HG02970 (cell line): ENCODE measurements around the gene NPTX1.

Source experiments
- ATAC-seq: cut with Tn5 transposase; IDR thresholded peaks from one replicate; pipeline ENCODE4 v1.9.1; 2021; ENCODE audit warnings: mild to moderate bottlenecking, moderate library complexity, moderate number of reproducible peaks; ENCODE audit not compliant: unreplicated experiment, low FRiP score

NPTX1 gene

DNA sequence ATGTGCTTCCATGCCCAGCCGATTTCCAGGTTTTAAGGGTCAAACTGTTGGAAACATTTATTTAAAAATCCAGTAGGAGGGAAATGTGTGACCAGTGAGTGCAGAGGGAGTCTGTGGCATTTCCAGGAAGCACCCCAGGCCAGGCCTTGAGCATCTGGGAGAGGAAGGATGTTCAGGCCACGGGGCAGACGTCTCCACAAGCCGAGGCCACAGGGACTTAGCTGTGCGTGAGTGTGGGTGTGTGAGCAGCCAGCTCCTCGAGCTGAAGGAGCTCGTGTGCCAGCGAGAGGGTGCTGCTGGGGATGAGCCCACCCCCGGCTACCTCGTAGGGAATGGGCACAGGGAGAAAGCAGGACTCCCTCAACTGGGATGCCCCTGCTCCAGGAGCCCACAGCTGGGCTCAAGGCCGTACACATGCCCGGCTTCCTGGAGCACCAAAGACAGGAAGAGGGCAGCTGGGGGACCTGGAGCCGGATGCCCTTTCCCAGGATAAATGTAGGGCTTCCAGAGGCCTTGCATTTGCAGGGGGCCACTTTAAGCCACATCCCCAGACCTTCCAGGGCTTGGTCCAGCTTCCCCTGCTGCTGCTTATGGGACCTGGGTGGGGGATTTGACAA lies 12.5 kb downstream of the NPTX1 start:
- ATAC-seq, result no peak

DNA sequence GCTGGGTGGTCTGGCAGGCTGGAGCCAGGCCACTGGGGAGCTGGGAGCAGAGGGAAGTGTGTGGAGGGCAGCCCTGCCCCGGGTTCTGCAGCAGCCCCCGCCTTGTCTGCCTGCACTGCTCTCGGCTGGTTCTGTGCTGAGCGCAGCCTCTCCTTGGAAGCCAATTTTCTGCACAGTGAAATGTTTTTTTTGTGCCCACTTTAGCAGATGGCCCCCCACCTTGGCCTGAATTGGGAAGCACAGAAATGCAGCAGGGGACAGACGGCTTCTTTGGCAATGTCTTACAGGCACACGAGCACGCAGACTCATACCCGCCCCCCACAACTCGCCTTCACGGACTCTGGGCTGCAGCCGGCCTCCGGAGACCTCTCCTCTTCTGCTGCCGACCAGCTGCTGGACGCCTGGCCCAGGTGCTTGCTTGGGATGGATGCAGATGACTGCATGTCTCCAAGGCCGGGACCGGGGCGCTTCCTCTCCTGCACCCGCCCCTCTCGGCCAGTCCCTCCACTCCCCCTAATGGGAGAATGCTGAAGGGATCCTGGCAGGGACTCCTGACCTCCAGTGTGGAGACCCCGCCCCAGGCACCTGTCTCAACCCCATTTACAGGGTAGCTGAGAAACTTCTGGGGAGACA lies 14.8 kb downstream of the NPTX1 start:
- ATAC-seq, result no peak

DNA sequence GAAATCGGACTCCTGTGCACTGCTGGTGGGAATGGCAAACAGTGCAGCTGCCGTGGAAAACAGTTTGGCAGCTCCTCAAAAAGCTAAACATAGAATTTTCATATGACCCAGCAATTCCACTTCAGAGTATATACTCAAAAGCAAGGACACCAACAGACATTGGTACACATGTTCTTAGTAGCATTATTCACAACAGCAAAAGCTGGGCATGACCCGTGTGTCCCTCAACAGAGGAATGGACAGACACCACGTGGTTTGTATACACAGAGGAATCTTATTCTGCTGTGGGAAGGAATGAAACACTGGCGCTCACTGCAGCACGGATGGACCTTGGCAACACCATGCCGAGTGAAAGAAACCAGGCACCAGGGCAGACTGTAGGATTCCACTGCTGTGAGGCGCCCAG lies 16.0 kb downstream of the NPTX1 start:
- no peak for ATAC-seq

DNA sequence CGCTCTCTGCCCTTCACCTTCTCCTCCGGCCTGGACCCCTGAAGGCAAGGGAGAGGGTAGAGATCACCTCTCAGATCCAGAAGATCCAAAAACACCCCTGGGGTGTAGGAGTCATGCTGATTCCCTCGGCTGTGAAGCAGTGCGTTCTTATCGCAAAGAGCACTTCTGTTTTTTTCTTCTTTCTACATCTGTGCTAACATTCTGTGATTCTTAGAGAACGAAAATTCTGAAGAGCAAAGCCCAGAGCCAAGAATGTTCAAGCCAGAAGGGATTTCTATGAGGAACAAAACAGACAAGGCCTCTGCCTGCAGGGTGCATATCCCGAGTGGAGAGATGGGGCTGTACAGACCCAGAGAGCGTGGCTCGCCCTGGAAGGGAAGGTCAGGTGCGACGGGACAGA lies 17.2 kb downstream of the NPTX1 start:
- no peak for ATAC-seq

DNA sequence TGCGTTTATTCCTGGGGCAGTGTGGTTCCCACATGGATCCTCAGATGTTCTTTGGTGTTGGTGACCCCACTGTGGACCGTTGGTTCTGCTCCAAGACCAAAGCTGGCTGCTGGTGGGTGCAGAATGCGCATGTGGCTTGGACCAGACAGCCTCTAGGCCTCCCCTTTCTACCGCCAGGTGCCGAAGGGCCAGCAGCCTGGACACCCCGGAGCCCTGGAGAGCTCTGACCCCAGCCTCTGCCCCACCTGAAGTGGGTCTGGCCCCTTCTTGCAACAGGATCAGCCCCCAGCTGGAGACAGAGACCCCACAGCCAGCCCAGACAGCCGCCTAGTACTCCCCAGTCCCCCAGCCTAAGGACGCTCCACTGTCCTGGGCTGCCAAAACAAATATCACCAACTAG lies 18.4 kb downstream of the NPTX1 start:
- ATAC-seq, result no peak

DNA sequence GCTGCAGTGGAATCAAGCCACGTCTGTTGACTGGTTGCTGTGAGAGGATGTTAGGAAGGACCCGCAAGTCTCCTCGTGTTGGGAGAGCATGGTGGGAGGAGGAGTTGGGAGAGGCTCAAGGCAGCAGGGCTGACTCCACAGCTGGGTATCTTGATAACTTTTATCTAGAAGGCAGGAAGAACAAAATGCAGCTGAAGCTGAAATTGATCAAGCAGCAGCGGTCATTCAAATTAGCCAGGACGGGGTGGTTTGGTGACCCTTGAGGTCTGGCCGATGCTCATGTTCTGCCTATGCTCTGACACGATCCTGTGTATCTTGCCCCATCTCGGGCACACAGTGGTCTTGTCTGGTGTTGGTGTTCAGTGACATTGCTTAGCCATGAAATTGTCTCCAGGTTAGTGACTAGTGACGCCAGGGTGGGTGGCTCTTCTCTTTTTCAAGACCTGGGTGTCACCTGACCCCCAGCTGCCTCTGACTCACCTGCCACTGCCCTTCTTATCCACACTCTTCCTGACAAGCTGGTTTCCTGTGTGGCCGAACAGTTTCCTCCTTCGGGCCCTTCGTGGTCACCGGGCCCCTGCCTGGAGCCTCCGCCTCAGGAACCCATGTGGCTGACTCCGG lies 19.1 kb downstream of the NPTX1 start:
- ATAC-seq, result no peak

DNA sequence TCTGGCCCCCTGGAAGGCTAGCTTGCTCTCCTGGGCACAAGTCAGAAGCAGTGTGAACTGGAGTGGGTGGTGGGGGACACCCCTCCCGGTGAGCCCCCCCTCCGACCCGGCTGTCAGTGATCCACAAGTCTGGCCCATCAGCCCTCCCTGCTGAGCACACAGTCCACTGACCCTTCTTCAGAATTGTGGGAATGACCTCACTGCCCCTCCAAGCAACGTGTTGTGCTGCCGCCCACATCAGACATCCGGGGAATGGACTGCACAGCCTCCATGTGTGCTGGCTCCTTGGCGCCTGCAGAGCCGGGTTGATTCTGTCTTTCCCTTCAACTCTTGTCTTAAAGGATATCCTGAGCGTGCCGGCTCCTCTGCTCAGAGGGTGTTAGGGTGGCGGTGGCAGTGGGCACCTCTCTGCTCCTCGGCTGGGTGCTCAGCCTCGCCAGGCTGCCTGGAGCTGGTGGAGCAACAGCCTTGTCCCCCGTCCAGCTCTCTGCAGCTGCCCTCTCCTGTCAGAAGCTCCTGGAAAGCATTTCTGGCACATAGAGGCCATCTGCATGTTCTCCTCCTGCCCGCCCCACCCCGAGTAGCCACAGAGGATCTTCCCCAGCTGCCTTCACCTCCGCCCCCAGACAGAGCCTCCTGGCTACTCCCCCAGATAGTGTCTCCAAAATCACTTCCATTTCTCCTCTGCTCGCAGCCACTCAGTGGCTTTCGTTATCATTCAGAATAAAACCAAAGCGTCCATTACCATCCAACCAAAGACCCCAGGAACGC lies 19.8 kb downstream of the NPTX1 start:
- ATAC-seq, result no peak

DNA sequence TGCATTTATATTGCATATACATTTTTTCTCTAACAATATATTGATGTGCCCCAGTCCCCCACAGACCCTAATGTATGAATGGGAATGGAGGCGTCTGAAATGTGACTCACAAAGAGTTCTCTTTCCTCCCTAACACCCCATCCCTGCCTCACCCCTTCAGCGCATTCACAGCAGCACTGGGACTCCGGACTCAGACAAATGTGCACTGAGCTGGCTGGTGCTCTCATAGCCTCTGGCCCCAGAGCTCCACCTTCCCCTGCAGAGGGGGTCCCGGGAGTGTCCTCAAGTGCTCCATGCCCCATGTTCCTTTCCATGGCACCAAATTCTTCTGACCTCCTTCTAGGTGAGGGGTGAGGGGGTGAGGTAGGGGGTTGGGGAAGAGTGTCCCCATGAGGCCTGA lies 20.6 kb downstream of the NPTX1 start:
- ATAC-seq, result no peak

DNA sequence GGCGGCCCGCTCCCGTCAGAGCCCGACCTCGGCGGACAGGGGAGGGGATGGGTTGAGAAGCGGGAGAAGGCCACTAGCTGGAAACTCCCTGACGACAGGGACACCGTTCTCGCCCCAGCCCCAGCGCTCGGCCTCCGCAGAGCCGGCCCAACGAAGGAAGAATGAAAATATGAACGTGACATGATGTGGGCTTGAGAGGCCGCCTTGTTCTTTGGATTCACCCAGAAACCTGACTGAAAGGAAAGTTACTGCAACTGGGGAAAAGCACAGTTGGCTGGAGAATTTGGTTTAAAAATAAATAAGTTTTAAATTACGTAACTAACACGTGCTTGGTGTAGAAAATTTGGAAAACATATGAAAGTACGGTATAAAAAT lies 21.1 kb downstream of the NPTX1 start:
- peak; percentile 20 for ATAC-seq

DNA sequence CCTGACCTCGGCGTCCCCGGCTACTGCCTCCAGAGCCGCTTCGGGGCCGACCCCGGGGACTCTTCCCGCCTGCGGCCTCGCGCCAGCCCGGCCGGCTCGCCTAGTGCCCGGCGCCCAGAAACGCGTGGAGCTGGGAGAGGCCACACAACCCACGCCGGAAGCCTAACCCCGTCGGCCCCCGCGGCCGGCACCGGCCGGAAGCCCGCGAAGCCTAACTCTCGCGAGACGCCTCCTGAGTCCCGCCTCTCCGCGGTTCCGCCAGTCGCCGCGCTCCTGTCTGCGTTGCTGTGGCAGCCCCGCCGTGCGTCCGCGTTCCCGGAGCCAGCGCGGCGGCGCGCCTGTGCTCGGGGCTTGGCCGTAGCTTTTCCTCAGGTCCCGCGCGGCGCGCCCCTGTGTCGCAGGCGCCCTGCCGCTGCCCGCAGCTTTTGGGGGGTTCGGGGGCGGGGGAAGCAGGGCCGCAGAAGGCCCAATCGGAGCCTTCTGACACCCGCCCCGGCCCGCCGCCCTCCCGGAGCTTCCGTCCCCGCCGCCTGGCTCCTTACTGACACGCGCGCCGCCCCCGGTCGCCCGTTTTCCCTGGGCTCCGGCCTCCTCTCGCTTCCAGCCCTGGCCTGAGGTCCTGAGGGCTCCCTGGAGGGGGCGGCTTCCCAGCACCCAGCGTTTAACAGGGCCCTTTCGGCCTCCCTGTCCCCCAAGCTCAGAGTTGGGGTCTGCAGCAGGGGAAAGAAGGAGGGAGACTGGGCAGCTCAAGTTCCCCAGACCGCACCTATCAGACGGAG lies 21.7 kb downstream of the NPTX1 start:
- ATAC-seq, result peak; percentile 78

DNA sequence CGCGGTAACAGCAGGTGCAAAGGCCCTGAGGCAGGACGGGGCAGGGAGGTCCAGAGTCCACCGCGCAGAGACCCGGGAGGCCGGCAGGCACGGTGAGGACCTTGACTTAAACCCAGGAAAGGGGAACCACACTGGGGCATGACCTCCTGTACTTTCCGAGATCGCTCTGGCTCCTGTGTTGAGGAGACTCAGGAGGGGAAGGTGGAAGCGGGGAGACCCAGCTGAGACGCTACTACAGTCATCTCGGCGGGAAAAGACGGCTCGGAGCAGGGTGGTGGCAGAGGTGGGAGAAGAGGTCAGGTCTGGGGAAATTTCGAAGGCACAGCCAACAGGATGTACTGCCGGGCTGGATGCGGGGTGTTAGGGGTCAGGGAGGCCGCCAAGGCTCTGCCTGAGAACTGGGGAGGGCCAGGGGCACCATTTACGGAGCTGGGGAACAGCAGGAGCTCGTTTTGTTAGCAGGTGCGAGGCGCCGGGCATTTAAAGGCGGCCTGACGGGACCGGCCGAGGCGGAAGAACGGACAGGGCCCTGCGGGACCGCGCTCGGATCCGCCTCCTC lies 22.3 kb downstream of the NPTX1 start:
- no peak for ATAC-seq

DNA sequence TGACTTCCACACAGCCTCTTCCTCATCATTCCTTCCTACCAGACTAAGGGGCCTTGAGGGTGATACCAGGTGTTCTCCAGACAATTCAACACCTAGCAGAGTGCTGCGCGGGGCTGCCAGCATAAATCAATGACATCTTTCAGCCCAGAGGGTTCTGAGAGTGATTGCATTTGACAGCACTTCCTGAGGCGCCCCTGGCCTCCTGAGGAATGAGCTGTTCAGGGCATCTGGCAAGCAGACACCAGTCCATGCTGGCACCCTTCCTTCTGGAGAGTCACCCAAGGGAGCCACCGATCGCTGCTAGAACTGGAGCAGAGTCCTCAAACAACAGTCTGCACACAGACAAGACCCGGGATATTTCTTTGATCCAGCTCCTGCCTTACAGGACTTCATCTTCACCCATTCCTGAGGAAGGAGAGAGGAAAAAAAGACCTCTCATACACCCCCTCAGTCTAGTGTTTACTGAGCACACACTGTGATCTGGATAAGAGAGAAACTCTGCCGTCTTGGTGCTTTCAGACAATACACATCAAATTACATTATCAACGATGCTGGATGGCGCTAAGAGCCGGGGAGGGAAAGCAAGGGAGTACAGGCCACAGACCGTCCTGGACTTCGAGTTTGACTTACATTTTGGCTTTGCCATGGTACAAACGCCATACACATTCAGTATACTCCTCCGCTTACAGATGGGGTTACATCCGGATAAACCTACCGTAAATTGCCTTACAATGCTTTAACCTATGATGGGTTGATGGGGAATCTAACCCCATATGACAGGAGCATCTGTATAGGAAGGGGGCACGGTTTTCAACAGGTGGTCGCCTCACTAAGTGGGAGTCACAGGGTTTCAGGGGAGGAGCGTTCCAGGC lies 23.0 kb downstream of the NPTX1 start:
- ATAC-seq, result no peak

DNA sequence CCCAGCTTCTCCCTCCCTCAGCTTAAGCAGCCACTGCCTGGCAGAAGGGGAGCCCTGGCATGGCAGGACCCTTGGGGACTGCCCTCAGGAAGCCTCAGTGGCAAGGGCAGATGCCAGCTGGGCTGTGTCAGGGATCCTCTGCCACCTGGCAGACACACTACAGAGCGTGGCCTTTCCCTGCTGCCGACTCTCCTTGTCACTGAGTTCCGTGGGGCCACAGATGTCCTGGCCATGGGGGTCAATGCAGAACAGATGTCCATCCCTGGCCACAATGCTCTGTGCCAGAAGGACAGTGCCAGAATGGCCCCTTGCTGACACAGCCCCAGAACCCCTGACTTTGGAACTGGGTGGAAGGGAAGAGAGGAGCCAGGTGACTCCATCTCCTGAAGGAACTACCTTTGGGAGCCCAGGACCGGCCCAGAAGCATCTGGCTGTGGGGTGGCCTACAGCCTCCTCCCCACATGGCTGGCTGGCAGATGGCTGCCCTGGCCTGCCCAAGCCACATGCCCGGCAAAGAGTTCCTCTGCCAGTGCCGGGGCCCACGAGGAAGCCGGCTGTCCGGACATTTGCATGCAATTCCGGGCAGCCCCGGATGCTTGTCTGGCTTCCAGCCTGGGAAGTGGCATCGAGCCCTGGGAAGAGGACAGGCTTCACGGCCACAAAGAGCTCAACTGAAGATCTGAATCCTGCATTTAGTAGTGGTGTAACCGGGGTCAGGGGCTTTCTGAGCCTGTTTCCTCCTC lies 24.1 kb downstream of the NPTX1 start:
- no peak for ATAC-seq

DNA sequence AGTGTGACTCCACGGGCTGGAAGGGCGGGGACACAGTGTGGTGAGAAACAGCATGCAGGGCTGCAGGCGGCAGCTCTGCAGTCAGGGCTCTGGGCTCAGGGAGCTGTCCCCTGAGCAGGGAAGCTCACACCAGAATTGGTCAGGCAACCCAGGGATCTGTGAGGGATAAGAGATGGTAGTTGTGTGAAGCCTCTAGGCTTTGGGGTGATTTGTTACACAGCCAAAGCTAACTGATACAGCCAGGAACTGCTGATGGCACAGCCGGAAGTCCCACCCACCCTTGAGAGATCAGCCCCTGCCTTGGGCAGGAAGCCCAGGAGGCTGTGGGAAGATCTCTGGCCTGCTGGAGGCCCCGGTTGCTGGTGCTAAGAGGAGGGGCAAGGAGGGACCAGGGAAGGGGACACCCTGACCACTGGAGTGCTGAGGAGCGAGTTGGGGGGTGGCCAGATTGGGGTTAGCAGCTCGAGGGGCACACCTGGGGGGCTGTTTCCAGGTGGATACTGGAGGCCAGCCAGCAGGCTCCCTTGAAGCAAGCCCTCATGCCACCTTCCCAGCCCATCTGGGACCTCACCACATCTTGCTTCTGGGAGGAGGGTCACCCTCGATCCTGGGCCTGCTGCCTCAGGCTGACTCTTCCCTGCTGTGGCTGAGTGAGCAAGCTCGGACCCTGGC lies 25.2 kb downstream of the NPTX1 start:
- ATAC-seq, result no peak

DNA sequence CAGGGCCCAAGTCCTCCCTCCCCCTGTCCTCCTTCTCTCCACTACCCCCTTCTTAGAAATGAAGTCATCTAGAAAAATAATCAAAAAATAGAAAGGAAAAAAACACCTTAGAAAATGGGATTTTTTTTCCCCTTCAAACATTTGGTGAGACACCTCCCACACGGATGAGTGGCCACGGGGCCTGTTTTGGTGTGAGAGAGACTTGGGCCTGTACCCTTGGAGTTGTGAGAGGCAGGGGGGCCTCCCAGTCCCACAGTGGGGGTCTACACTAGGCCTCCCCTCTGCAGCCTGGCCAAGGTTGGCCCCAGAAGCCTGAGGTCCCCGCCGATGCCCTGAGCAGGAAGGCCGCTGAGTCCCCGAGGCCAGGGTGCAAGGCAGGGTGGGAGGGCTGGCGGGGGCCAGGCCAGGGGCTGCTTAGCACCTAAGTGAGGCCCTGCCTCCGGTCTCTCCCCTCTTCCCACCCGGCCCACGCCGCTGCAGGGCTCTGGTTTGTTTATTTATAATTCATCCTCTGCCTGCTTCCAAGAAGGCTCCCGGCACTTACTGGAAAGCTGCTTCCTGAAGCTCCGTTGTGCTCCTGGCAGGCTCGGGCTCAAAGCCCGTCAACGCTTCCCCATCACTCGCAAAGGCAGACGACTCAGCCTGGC lies 26.4 kb downstream of the NPTX1 start:
- ATAC-seq, result no peak

DNA sequence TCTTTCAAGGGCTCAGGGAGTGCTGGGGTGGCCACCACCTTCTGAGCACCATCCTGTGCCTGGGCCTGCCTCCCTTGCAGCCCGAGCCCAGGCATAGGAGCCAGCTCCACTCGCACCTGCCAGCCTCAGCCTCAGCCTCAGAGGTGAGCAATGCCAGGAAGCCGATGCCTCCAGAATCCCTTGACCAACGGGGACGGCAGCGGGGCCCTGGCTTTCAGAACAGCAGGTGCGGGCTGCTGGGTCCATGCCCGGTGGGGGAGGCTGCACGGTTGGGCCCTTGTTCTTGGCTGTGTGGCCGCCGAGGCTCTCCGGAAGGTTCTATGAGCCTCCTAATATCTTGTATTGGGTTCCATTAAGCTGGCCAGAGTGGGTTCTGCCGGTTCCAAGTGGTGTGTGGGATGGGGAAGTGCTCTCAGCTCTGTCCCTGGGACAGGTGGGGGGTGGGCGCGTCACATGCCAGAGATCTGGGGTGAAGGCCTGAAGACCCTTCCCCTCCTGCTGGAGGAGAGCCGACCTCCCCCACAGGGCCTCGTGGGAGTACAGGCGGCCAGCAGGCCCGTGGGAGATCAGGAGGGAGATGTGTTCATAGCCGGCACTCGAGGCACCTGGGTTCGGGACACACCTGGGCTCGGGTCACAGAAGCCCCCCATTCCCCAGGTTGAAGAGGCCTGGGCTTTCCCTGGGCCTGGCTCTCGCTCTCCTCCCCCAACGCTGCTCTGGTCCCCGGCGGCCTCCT lies 27.0 kb downstream of the NPTX1 start:
- ATAC-seq, result no peak

DNA sequence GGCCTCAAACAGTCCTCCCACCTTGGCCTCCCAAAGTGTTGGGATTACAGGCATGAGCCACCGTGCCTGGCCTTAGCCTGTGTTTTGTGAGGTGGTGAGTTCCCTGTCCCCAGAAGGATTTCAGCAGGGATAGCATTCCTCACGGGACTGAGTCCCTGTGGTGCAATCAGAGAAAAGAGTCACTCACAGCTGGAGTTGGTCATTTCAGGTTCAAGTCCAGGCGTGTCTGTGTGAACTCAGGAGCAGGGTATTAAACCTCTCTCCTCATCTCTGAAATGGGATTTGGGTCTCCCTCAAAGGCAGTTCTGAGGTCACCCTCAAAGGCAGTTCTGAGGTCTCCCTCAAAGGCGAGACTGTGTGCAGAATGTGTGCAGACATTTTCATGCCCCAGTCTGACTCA lies 28.6 kb downstream of the NPTX1 start:
- no peak for ATAC-seq
